ACC112 (cell line): Measurements from ENCODE around the gene MXD1.

ENCODE experiments used
- H2AFZ ChIP-seq: fragments of 200-600 bp; sonication (generic); one replicate; pipeline ENCODE4 v1.6.0; 2017; ENCODE audit warnings: antibody characterized with exemption, low read length; ENCODE audit not compliant: unreplicated experiment
- H3K27ac ChIP-seq: fragments of 200-600 bp; sonication (generic); 2 replicates; pipeline ENCODE4 v1.5.1; 2014; ENCODE audit warnings: low read depth, mild to moderate bottlenecking, antibody characterized with exemption, low read length, moderate library complexity
- H3K27me3 ChIP-seq: fragments of 200-600 bp; sonication (generic); 2 replicates; pipeline ENCODE4 v1.6.1; 2014; ENCODE audit warnings: mild to moderate bottlenecking, antibody characterized with exemption, low read length, moderate library complexity, mixed read lengths; ENCODE audit not compliant: insufficient read depth
- H3K36me3 ChIP-seq: fragments of 200-600 bp; sonication (generic); 2 replicates; pipeline ENCODE4 v1.6.1; 2016; ENCODE audit warnings: mild to moderate bottlenecking, antibody characterized with exemption, low read length, moderate library complexity, mixed read lengths; ENCODE audit not compliant: insufficient read depth
- H3K4me1 ChIP-seq: fragments of 200-600 bp; sonication (generic); one replicate; pipeline ENCODE4 v1.6.1; 2016; ENCODE audit warnings: low read length, mixed read lengths; ENCODE audit not compliant: insufficient read depth, unreplicated experiment, control insufficient read depth
- H3K4me3 ChIP-seq: fragments of 200-600 bp; sonication (generic); 2 replicates; pipeline ENCODE4 v1.5.1; 2014; ENCODE audit warnings: mild to moderate bottlenecking, low read depth, low read length
- H3K79me2 ChIP-seq: fragments of 200-600 bp; sonication (generic); one replicate; pipeline ENCODE4 v1.6.0; 2016; ENCODE audit warnings: low read length; ENCODE audit not compliant: control insufficient read depth, unreplicated experiment, insufficient read depth

MXD1 gene

DNA sequence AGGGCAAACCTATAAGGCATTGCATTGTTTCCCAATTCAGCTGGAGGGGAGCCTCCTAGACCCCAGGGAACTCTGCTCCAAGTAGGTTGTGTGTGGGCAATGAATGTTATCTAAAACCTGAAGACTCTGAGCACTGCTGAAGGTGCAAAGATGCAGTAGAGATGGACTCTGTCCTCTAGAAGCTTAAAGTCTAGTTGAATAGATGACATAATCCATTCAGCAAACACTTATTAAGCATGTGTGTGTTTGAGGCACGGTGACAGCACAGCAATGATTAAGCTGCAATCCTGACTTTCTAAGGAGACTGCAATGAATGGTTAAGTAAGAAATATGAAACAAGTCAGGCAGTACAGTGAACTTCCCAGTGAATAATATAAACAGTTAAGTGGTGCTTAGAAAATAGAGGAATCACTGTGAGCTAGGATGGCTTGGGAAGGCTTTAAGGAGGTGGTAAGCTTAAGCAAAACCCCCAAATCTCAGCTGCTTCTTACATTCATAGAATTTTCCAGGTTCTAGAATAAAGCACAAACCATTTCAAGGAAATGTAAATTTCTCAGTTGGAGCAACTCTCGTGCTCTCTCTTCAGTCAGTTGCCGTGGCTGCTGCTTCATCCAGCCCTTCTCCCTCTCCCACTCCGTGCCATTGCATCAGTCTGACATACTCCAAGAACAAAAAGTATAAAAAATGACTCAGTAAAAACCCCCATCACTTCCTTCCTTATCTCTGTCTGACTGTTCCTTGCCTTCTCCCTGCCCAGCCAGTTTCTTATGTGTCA lies 19.1 kb downstream of the MXD1 start:
- Histone ChIP-seq H3K4me3 (peak overlapping the region; percentile 27), H2AFZ (peak overlapping the region; percentile 45), H3K27ac (peak overlapping the region; percentile 78)

DNA sequence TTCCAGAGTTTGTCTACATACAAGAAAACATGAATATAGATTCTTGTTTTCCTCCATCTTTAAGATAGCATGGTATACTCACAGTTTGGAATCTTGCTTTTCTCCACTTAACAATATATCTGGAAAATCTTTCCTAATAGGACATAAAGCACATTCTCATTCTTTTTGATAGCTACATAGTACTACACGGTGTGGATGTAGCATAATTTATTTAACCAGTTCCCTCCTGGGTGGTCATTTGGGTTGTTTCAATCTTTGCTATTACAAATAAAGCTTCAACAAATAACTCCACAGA lies 19.7 kb downstream of the MXD1 start:
- no peaks in the 10 kb centered on the region for H3K79me2 ChIP-seq
- H3K4me3 ChIP-seq, result peak overlapping the region; percentile 27
- peaks cover 17% of the 10 kb centered on the region; the same call in 1 of the 2 replicates for H3K36me3 ChIP-seq
- H2AFZ ChIP-seq, result peak overlapping the region; percentile 45
- H3K27me3 ChIP-seq, result no peaks in the 10 kb centered on the region
- H3K27ac ChIP-seq, result peak overlapping the region; percentile 78
- peaks cover 30% of the 10 kb centered on the region for H3K4me1 ChIP-seq

More for the DNA sequence above, 19.1 kb downstream of the MXD1 start:
- Histone ChIP-seq H3K79me2 (no peaks in the 10 kb centered on the region), H3K27me3 (no peaks in the 10 kb centered on the region), H3K36me3 (peaks cover 14% of the 10 kb centered on the region; the same call in 1 of the 2 replicates), H3K4me1 (peaks cover 30% of the 10 kb centered on the region)

DNA sequence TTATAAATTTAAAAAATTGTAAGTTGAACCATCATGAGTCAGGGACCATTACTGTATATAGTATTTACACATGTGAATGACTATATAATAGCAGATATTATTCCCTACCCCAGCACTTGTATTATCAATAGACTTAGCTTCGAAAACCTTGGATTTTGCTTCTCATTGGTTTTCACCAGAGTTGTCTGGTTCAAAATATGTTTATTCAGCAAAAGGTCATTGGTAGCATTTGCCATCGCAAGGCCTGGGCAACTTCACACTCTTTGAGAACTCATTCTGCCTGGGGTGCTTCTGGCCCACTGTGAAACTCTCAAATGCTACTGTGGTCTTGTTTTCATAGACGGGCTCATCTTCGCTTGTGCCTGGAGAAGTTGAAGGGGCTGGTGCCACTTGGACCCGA lies 20.1 kb downstream of the MXD1 start:
- Histone ChIP-seq H3K79me2 (no peaks in the 10 kb centered on the region), H3K36me3 (peaks cover 20% of the 10 kb centered on the region; the same call in 1 of the 2 replicates), H2AFZ (no peak overlapping the region), H3K4me1 (peaks cover 30% of the 10 kb centered on the region), H3K27me3 (no peaks in the 10 kb centered on the region), H3K4me3 (no peak overlapping the region), H3K27ac (peak overlapping the region; percentile 78)

DNA sequence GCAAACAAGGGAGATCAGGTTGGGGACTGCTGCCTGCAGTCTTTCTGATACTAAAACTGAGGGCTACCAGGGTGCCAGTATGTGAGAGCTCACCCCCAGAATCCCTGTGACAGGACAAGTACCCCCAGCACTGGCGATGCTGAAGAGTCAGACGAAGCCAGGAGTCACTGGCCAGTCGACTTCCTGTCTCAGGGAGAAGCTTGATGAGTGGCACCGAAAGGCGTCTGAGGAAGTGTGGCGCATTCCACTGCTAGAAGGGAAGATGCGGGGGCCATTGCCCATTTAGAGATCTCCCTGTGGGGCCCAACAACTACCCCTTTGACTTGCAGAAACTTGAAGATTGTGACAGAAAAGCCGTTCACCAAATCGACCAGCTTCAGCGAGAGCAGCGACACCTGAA lies 22.0 kb downstream of the MXD1 start:
- peaks cover 27% of the 10 kb centered on the region for H3K4me1 ChIP-seq
- no peaks in the 10 kb centered on the region for H3K27me3 ChIP-seq
- no peak overlapping the region for H2AFZ ChIP-seq
- H3K27ac ChIP-seq, result no peak overlapping the region
- no peak overlapping the region for H3K4me3 ChIP-seq
- peaks cover 20% of the 10 kb centered on the region; the same call in 1 of the 2 replicates for H3K36me3 ChIP-seq
- H3K79me2 ChIP-seq, result no peaks in the 10 kb centered on the region

DNA sequence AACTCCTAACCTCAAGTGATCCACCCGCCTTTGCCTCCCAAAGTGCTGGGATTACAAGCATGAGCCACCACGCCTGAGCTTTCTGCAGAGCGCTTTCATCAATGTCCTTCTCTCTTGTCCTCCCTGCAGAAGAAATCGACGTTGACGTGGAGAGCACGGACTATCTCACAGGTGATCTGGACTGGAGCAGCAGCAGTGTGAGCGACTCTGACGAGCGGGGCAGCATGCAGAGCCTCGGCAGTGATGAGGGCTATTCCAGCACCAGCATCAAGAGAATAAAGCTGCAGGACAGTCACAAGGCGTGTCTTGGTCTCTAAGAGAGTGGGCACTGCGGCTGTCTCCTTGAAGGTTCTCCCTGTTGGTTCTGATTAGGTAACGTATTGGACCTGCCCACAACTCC lies 23.1 kb downstream of the MXD1 start:
- Histone ChIP-seq H2AFZ (no peak overlapping the region), H3K79me2 (no peaks in the 10 kb centered on the region), H3K27me3 (no peaks in the 10 kb centered on the region), H3K4me3 (no peak overlapping the region), H3K27ac (no peak overlapping the region), H3K4me1 (peaks cover 20% of the 10 kb centered on the region), H3K36me3 (peaks cover 20% of the 10 kb centered on the region; the same call in 1 of the 2 replicates)

DNA sequence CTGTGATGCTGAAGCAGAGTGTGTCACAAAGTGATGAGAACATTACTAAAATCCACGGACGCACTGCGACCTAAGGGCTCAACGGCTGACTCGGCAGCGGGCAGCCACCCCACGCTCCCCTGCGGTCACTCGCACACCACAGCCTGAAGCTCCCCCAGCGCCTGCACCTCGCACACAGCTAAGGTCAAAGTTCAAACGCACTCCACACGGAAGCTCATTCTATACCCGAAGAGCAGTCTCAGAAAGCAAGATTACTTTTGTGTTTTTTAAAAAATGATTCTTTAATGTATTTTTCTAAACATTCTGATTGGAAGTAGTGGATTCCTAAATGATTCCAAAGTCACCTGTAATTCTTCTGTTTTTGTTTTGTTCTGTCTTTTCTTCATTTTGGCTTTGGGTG lies 24.8 kb downstream of the MXD1 start:
- no peak overlapping the region for H3K27ac ChIP-seq
- no peaks in the 10 kb centered on the region for H3K79me2 ChIP-seq
- peaks cover 20% of the 10 kb centered on the region; the same call in 1 of the 2 replicates for H3K36me3 ChIP-seq
- no peak overlapping the region for H2AFZ ChIP-seq
- H3K27me3 ChIP-seq, result no peaks in the 10 kb centered on the region
- no peak overlapping the region for H3K4me3 ChIP-seq
- peaks cover 7% of the 10 kb centered on the region for H3K4me1 ChIP-seq

DNA sequence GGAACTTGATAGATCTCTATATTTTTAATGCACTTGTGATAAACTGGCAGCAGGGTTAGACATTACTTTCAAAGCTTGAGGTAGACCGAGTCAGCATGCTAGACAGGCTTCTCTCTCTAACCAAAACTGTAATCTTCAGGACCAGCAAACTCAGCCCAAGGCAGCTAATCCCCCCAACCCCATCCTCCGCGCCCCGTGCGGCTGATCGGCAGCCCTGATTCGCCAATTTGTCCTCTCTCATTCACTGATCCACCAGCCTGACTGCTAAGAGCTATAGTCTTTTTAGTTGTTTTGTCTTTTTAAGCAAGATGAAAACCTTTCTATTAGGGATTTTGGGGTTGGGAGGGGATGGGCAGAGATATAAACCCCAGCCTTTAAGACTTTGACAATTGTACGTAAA lies 25.8 kb downstream of the MXD1 start:
- Histone ChIP-seq H3K36me3 (peaks cover 15% of the 10 kb centered on the region; the same call in 1 of the 2 replicates), H3K4me3 (no peak overlapping the region), H3K4me1 (peaks cover 4% of the 10 kb centered on the region), H3K27me3 (no peaks in the 10 kb centered on the region), H3K79me2 (no peaks in the 10 kb centered on the region), H3K27ac (no peak overlapping the region), H2AFZ (no peak overlapping the region)

DNA sequence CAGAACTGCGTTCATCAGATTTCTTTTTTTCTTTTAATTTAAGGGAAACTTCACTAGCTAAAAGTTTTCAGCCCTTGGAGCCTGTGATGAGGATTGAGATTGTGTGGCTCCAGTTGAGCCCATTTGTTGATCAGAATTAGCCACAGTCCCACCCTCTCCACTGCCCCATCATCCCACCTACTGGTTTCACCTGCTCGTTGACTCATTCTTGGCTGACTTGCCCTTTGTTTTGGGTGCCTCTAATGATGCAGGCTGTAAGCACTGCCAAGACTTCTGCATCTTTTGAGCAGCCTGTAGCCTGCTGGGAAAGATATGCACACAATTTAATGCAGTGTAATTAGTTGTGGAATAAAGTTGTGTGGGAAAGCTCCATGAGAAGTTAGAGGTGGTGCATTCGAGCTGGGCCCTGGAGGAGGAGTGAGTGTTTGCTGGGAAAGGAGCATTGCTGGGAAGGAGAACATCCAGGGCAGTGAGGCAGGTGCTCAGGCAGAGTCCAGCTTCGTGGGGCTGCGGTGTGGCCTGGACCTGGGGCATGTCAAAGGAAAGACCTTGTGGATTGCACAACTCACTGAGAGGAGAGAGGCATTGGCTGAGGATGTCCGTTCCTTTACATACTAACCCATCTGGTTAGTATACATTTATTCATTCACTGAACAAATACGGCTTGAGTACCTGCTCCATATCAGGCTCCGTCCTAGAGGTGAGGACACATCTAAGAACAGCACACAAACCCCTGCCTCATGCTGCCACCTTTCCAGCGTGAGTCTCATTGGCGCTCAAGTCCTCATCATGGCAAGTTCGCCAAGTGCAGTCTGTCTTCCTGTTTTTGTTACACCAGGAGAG lies 28.3 kb downstream of the MXD1 start:
- H3K4me3 ChIP-seq, result no peak overlapping the region
- H3K4me1 ChIP-seq, result peaks cover 17% of the 10 kb centered on the region
- H2AFZ ChIP-seq, result no peak overlapping the region
- H3K79me2 ChIP-seq, result no peaks in the 10 kb centered on the region
- no peaks in the 10 kb centered on the region for H3K27me3 ChIP-seq
- no peak overlapping the region for H3K27ac ChIP-seq
- peaks cover 7% of the 10 kb centered on the region; the same call in 1 of the 2 replicates for H3K36me3 ChIP-seq

DNA sequence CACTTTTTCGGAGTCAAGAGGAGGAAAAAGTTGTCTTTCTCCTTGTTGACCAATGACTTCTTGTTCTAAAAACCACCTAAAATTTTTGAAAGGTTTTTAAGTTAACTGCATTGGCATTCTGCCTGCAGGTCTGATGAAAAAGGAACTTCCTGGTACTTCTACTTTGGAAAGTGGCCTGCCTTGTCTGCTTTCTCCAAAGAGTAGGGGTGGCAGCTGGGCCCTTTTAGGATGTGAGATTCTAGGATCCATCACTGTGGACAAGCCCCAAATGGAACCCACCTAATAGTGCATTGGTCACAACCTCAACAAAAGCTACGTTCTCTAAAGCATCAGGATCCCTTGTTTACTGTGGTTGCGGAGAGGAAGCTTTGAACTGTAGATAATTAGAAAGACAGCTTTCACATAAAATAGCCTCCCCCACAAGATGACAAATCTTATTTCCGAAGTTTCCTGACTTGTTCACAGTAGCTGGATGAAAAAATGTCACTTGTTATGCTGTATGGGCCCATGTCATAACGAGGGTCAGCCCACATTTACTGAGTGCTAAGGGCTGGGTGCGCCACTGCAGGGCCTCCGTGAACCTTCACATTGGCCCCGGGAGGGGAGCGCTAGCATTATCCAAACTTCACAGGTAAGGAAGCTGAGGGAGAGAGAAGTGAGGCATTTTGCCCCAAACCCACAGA lies 29.1 kb downstream of the MXD1 start:
- H3K4me1 ChIP-seq, result peaks cover 17% of the 10 kb centered on the region
- peaks cover 6% of the 10 kb centered on the region; the same call in 1 of the 2 replicates for H3K36me3 ChIP-seq
- no peaks in the 10 kb centered on the region for H3K79me2 ChIP-seq
- H3K27ac ChIP-seq, result no peak overlapping the region
- H3K4me3 ChIP-seq, result no peak overlapping the region
- H2AFZ ChIP-seq, result no peak overlapping the region
- H3K27me3 ChIP-seq, result no peaks in the 10 kb centered on the region

DNA sequence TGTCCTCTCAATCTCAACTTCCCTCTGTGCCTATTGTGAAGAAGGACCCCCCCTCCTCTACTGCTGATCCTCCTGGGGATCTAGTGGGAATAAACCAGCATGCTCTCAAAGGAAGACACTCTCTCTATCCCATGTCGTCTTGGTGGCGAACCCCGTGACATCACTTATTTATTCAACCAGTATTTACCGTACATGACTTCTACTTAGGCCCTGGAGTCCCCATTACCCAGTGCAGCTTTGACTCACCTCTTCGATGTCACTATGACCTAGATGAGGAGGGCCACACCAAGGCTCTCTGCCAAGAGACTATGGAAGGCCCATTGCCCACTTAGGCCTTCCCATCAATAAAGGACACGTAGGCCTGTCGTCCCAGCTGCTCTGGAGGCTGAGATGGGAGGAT lies 29.8 kb downstream of the MXD1 start:
- Histone ChIP-seq H3K27me3 (no peaks in the 10 kb centered on the region), H3K4me1 (peaks cover 17% of the 10 kb centered on the region), H3K36me3 (peaks cover under 1% of the 10 kb centered on the region; the same call in 1 of the 2 replicates), H2AFZ (no peak overlapping the region), H3K79me2 (no peaks in the 10 kb centered on the region), H3K4me3 (no peak overlapping the region), H3K27ac (no peak overlapping the region)
